ENCODE data around the gene NCR3LG1.

NCR3LG1 gene

DNA sequence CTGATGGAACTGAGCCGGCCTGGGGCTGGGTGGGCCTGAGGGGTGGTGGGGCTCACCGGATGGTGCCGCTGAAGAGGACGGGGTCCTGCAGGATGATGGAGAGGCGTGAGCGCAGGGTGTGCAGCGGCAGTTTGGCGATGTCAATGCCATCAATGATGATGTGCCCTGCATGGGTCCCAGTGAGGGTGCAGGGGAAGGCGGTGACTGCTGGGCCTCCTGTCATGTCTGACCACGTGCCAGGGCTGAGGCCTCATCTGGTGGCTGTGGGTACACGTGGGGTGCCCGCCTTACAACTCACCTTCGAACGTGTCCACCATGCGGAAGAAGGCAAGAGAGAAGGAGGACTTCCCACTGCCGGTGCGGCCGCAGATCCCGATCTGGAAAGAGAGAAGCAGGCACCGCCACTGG, 44.0 kb downstream of the NCR3LG1 start:
- DNase-seq: no peak

DNA sequence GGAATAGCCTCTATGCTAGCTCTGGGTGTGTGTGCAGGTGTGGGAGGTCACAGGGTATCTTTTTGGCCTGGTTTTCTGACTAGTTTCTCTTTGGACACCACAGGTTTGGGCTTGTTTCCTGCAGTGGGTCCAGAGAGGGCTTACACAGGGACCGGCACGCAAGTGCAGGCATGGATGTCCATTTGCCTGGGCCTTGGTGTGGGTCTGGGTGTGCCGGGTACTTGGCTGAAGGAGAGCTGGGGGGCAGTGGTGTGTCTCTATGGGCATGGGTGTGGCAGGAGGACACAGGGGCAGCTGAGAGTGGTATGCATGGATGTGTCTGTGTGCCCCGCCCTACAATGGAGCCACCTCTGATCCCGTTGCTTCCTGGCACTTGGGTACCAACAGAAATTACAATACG, 44.4 kb downstream of the NCR3LG1 start:
- no peak for DNase-seq

DNA sequence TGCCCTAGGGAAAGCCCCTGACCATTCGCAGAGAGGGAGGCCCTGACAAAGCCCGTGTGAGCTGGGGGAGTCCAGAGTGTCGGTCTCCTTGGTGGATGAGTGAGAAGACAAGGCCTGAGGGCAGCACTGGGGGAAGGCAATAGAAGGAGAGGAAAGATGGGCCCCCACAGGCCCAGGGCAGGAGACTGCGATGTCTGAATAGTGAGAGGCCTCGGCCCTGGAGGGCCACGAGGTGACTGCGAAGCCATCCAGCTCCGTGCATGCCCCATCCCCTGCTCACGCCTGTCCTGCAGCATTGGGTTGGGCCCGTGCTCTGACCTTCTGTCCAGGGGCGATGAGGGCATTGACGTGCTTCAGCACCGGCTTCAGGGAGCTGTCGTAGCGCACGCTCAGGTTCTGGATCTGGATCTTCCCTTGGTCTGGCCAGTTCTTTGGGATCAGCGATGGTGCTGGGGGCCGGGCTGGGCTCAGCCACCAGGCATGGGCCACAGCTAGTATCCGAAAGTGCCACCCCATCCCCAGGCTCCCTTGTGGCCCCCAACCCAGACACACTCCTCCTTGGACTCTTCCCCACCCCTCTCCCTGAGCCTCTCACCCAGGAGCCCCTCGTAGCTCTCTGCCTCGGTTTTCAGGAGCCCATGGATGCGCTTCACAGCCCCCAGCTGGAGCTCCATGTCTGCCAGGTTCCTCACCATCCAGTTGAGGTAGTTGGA, 45.2 kb downstream of the NCR3LG1 start:
- no peak for DNase-seq

DNA sequence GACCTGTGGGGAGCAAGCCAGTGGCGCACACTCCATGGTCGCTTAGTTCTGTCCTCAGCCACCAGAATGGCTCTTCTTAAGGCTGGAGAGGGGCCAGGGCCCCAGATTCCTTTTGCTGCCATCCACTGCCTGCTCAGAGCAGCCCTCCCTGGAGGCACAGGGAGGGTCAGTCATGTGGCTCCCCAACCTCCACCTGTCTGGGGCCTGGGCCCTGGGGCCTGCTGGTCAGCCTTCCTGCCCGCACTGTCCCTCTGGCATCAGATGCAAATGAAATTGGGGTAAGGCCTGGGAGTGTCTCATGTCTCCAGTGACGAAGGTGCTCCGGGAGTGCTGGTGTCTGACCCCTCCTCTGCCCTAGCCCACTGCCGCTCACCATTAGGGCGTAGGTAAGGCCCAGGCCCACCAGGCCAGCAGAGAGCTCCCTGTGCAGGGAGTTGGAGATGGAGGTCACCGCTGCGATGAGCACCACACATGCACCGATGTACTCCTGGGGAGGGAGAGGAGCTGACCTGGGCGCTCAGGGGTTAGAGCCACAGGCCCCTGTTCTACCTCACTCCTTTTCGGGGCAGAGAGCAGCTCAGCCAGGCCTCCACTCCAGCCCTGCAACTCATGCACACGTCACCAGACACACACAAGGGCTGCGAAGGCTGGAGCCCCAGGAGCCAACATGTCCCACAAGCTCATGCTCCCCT, 45.9 kb downstream of the NCR3LG1 start:
- no peak for DNase-seq

DNA sequence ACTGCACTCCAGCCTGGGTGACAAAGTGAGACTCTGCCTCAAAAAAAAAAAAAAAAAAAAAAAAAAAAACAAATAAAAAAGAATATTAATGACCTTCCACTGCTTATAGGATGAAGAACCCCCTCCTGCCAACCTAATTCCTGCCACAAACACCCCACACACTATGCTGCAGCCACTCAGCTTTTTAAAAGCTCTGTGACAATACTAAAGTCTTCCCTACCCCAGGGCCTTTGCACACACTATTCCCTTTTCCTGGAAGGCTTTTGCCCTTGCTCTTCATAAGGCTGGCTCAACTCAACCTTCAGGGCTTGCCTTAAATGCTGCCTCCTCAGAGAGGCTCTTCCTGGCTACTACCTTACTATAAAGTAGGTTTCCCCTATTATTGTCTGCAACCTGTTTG, 47.6 kb downstream of the NCR3LG1 start:
- DNase-seq: no peak

DNA sequence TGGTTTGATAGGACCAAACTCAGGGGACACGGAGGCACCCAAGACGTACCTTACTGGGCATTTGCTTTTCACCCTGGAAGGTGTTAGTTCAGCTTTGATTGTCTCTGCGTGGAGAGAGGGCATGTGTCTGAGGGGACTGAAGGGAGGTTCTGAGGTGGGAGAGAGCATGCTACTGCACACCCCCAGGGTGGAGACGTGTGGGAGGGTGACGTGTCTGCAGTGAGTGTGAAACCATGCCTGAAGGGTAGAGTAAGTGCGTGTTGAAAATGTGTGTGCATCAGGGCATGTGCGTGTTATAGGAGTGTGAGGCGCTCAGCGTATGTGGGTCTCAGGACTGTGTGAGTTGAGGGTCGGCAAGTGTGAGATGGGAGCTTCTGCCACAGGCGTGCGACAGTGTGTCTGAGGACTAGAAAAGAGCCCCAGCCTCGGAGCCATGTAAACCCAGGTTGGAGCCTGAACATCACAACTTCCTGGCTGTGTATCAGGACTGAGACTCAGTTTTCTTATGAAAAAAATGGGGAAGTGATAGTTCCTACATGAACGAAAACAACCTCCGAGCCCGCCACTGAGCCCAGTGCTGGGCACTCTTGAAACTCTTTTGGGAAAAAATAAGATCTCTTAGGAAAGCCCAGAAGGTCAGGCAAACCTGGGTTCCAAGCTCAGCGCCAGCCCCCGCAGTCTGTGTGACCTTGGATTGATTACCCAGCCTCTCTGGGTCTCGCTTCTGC, 48.6 kb downstream of the NCR3LG1 start:
- DNase-seq: no peak

DNA sequence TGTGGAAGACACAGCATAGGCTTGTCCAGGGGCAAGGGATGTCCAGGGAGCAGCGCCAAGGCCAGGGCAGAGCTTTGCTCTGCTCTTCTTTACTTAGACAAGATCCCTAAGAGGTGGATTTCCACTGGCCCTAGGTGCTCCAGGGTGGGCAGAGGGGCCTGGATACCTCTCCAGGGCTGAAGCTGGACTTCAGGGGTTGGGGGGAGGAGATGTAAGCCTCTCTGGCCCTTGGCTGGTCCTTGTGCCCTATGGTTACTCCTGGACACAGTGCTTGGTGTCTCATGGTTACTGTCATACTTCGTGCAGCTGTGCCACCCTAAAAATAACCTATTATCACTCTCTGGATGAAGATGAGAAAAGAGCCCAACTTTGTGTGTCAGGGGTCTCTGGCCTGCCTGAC, 49.7 kb downstream of the NCR3LG1 start:
- DNase-seq: no peak

DNA sequence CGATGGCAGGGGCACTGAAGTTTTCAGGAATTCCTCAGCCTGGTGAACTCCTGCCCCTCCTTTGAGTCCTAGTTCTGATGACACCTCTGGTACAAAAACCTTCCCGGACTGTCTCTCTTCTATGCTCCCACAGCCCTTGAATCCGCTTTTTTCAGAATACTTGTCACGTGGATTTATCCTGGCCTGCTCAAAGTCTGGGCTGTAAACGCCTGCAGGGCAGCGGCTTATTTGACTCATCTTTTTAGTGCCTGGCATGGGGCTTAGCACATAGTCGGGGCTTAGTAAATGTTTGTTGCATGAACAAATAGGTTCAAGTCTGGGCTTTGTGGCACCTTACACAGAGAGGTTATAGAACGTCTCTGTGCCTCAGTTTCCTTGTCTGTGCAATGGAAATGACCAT, 50.2 kb downstream of the NCR3LG1 start:
- DNase-seq: no peak

DNA sequence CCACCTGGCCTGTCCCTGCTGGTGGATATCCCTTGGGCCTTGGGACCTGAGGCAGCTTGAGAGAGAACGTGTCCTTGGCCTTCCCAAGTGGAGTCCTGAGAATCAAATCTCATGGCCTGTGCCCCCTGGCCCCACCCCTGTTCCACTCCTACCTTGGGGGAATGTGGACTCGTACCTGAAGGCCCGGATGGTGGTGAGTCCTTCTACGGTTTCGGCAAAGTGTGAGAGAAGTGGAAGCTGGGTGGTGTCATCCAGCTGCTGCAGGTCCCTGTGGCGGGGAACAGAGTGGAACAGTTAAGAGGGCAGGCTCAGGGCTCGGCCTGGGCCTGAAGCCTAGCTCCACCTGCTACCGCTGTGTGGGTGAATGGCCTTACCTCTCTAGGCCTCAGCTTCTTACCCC, 50.9 kb downstream of the NCR3LG1 start:
- no peak for DNase-seq

DNA sequence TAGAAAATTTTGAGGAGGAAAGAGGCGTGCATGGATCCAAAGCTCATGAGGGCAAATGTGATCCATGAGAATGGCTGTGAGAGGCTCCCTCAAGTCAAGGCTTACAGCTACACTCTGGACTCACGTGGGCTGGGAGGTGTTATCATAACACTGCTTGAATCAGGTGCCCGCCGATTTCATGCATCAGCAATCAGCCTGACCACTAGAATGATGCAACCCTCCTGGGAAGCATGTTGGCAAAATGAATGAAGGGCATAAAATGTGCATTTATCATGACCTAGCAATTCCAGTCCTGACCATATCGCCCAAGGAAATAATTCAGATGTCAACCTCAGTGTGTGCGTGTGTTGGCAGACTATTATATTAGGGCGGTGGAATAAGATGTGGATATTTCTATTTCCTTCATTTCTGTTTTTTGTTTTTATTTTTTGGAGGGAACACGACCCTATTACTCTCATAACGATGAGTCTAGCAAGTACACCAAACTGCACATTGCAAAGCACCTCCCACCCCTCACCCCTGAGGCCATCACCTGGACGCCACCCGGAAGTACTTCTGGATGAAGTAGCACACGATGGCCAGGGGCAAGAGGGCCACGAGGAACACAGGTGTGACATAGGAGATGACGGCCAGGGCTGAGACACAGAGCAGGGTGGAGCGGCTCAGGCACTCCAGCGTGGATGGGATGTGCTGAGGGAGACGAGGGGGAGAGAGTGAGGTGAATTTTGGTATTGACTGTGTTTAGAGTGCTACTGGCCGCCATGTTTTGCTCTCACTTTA, 52.6 kb downstream of the NCR3LG1 start:
- DNase-seq: no peak

DNA sequence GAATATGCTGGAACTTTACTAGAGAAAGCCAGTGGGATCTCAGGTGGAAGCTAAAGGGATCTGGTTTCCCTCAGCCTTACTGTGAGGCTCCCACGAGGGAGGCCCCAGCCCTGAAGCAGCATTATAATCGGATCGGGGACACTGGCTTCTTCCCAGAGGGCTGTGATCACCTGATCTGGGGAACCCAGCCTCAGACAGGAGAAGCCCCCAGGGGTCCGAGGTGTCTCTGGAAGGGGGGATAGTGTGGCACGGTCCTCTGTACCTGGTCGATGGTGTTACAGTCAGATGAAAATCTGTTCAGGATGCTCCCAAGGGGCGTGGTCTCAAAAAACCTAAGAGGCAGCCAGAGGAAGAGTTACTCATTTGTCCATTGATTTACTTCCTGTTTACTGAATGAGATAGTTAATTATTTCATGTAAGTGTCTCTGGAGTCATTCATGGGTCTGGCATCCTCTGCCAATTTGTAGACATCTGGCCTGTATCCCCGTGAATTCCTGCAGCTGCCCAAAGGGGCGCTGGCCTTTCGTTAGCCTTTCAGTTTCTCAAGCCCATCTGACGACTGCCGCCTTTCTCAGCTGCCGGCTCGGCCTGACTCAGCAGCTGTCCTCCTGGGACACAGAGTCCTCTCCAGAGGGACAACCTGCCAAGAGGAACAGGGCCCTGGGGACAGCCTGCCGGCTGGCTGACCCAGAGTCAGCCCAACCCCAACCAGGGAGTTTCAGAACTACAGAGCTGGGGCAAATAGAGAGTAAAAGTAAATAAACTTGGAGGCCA, 53.8 kb downstream of the NCR3LG1 start:
- DNase-seq: peak; percentile 54

DNA sequence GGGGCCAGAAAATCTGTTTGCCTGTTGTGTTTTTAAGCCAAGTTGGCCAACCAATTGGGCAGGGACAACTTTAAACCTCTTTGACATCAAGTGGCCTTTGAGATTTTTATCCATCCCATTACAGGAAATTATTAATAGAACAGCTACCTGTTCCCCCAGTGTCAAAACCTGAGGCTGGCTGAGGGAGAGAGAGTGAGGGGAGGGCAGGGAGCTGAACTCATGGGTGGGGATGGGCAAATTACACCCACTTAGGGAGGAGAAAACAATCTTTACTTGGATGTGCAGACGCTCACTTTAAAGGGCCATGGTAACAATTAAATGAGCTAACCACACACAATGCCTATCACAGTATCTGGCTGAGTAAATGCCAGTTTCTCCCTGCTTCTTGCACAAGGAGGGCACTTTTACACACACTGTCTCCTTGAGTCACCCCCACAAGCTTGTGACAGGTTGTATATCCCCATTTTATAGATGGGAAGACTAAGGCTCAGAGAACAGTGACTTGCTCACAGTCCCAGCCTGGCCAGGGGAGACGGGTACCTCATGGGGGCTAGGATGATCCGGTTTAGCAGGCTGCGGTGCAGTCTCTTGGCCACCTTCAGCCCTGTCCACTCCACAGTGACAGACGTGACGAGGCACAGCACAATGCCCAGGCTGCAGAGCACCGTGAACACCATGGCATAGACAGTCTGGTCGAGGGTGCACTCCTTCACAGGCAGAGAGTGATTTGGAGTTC, 54.6 kb downstream of the NCR3LG1 start:
- DNase-seq: no peak

DNA sequence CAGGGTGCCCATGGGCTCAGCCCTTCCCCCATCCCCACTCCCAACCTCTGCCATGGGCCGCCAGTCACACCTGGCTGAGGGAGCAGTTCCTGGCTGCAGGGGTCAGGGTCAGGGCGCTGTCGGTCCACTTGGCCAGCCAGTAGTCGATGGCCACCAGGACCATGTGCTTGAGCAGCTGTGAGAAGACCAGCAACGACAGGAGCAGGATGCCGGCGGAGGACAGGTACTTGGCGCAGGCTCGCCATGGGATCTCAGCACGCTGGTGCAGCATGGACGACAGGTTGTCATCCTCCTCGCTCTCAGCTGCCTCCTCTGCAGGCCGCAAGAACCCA, 55.2 kb downstream of the NCR3LG1 start:
- DNase-seq: no peak

DNA sequence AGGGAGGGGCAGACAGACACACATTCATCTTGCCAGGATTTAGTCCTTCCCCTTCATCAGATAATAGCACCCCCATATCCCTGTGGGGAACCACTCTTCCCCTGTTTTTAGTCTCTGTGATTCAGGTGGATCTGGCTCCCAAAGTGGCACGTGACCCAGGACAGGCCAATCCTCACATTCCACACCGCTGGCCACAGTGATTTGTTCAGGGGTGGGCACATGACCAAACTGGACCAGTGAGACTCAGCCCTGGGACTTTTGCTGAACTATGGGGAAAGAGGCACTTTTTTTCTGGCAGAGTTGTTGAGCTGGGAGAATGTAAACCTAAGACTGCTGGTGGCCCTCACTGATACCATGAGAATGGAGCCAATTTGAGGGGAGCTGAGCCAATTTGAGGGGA, 56.0 kb downstream of the NCR3LG1 start:
- no peak for DNase-seq

DNA sequence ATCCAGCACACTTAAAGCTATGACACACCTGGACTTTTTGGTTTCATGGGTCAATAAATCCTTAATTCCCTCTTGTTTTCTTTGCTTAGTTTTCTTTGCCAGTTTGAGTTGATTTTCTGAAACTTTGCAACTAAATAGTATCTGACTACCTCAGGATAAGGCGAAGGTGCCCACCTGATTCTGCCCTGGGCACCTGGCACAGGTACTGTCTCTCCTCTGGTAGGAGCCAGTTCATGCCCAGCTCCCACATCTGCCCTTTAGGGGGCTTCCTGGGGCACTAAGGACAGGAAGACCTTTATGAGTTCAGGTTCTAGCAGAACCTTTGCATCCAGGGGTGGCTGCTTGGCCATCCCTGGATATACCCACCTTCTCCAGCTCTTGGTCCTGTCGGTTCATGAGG, 56.4 kb downstream of the NCR3LG1 start:
- DNase-seq: no peak

DNA sequence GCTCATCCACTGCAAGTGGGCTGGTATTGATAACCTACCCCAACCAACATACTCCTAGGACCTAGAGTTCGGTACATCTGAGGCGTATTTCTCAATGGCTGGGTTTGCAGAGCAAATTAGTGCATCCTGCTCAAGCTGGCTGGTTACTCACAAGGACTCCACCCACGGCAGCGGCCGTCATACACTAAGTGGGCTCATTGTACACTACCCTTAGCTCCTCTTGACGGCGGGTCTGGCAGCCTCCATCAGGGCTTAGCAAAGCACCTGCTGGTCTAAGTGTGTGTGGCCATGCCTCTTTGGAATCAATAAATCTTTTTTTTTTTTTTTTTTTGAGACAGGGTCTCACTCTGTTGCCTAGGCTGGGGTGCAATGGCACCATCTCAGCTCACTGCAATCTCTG, 57.0 kb downstream of the NCR3LG1 start:
- no peak for DNase-seq

DNA sequence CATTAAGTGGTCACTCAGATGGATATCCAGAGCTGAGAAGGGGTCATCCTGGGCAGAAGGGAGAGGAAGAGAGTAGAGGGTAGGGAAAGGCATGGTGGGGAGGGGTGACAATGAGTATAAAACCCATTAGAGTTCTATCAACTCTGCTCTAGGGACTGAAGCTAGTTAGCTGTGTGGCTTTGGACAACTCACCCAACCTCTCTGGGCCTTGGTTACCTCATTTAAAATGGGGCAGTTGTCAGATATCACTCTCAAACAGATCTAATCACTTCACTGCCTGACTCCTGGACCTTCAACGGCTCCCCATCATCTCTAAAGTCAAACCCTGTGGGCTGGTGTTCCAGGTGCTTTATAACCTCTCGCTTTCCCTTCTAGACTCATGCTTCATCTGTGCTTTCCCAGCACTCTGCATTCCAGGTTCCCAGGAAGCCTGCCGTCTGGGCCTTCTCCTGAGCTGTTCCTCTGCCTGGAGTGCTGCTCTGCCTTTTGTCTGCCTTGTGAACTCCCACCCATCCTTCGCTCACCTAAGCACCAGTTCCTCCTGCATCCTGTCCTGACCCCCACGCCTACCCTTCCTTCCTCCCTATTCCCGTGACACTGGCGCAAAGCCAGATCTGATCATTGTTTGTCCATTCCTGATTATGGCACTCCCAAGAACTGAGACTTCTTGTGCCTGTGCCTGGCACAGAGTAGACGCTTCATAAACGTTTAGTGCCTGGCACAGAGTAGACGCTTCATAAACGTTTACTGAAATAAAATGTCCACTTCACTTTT, 59.2 kb downstream of the NCR3LG1 start:
- no peak for DNase-seq

DNA sequence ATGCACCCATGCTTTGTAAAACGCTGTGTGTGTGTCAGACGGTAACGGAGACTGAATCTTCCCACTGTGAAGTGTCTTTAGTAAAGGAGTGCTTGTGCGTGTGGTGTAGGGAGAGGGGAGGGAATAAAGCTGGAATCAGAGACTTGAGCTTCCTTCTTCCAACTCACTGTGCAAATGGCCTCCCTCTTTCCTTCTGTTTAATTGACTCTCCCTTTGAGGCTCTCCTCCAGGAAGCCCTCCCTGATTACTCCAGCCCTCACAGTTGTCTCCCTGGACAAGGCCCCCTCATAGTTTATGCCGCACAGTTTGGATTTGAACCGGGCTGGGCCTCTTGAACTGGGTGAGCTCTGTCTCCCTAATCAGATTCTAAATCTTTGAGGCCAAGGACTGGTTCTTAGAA, 59.8 kb downstream of the NCR3LG1 start:
- no peak for DNase-seq

DNA sequence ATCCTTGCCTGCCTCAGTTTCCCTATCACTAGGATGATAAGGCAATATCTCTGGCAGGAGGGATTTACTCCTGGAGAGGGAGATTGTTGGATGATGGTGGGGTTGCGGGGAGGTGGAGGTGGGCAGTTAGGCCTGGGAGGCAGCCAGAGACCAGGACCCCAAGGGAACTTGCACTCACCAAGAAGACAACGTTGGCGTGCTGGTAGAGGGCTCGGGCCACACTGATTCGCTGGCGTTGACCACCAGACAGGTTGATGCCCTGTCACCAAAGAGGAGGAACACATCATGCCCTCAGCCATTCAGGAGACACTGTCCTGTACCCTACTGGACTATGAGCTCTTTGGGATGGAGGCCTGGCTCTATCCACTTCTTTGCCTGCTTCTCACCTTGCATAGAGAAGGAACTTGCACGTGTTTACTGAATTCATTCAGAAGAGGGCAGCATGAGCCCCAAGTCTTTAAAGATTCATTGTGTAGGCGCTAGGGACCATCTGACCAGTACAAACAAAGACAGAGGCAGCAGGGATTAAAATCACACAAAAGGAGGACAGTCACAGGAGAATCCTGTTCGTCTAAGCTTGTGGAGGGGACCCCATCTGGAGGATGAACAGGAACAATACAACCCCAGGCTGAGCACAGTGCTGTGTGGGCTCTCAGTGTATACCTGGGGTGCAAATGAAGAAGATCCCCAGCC, 61.0 kb downstream of the NCR3LG1 start:
- no peak for DNase-seq
